GM08714 (cell line): ENCODE data around the gene MYO10.

Experiments used
- H3K4me3 ChIP-seq: fragments of 200-500 bp; sonication (Bioruptor generic); 2 replicates; pipeline ENCODE4 v1.5.1; 2014; ENCODE audit warnings: mild to moderate bottlenecking, low read length, inconsistent platforms
- ZNF274 ChIP-seq: IDR thresholded peaks from 2 replicates; pipeline ENCODE4 v1.6.1; 2012; ENCODE audit warnings: mild to moderate bottlenecking, low read depth, low read length

MYO10 gene

GRCh38 chr5:16957304-16958196 is 21.5 kb upstream of the MYO10 start:
- TF ChIP-seq ZNF274 = no peak

GRCh38 chr5:16953729-16954128 is 17.6 kb upstream of the MYO10 start:
- H3K4me3 ChIP-seq = no peak overlapping the region
- no peak for TF ChIP-seq ZNF274

More at GRCh38 chr5:16957304-16958196, 21.5 kb upstream of the MYO10 start:
- H3K4me3 ChIP-seq = no peak overlapping the region

- no peak overlapping the region for H3K4me3 ChIP-seq
- TF ChIP-seq ZNF274 = no peak
Observed at GRCh38 chr5:16952968-16953671, 17.0 kb upstream of the MYO10 start.

GRCh38 chr5:16946725-16947124 is 10.6 kb upstream of the MYO10 start:
- H3K4me3 ChIP-seq = no peak overlapping the region
- TF ChIP-seq ZNF274 = no peak

GRCh38 chr5:16944816-16945562 is 8.9 kb upstream of the MYO10 start:
- no peak for TF ChIP-seq ZNF274
- no peak overlapping the region for H3K4me3 ChIP-seq

- H3K4me3 ChIP-seq = no peak overlapping the region
- no peak for TF ChIP-seq ZNF274
Observed at GRCh38 chr5:16943846-16944678, 8.0 kb upstream of the MYO10 start.

- H3K4me3 ChIP-seq = no peak overlapping the region
- no peak for TF ChIP-seq ZNF274
Observed at GRCh38 chr5:16937503-16938161, 1.5 kb upstream of the MYO10 start.

- TF ChIP-seq ZNF274 = no peak
- peak overlapping the region; percentile 63 for H3K4me3 ChIP-seq
Observed at GRCh38 chr5:16936989-16937438, 926 bp upstream of the MYO10 start.

- no peak for TF ChIP-seq ZNF274
- peak overlapping the region; percentile 88 for H3K4me3 ChIP-seq
Observed at GRCh38 chr5:16935231-16936149, 598 bp downstream of the MYO10 start.

- peak overlapping the region; percentile 88 for H3K4me3 ChIP-seq
- no peak for TF ChIP-seq ZNF274
Observed at GRCh38 chr5:16934677-16935153, 1.4 kb downstream of the MYO10 start.

GRCh38 chr5:16934123-16934522 is 2.0 kb downstream of the MYO10 start:
- H3K4me3 ChIP-seq = peak overlapping the region; percentile 88

GRCh38 chr5:16933337-16933736 is 2.8 kb downstream of the MYO10 start:
- no peak for TF ChIP-seq ZNF274
- no peak overlapping the region for H3K4me3 ChIP-seq

More at GRCh38 chr5:16934123-16934522, 2.0 kb downstream of the MYO10 start:
- no peak for TF ChIP-seq ZNF274
